ENCODE data around the gene MARS1. TPM values are rescaled to one million over a fixed set of nuclear protein-coding genes. Genes with fewer than 3 reads are reported as not detected.
"Not testable (repeated sequence)": the region's sequence is repeated elsewhere in the genome, so short reads cannot be mapped to it uniquely, and the experiment has no call there.

The MARS1 gene
- total RNA-seq, 2 donors from 2014 or later = 36.9 to 41.0 TPM

- DNase-seq (ENCODE audit: low spot score) = no peak
- TF ChIP-seq CTCF (IDR thresholded peaks at IDR 0.05) = no peak
- H3K27me3 ChIP-seq = no peaks in the 10 kb centered on the region
- H3K9me3 ChIP-seq = no peaks in the 10 kb centered on the region
- no peak overlapping the region for H3K4me3 ChIP-seq
- H3K27ac ChIP-seq = no peak overlapping the region
- H3K4me1 ChIP-seq = no peaks in the 10 kb centered on the region
- peaks cover 51% of the 10 kb centered on the region for H3K36me3 ChIP-seq
Observed at GRCh38 chr12:57496822-57497221, 9.0 kb downstream of the MARS1 start.

DNA sequence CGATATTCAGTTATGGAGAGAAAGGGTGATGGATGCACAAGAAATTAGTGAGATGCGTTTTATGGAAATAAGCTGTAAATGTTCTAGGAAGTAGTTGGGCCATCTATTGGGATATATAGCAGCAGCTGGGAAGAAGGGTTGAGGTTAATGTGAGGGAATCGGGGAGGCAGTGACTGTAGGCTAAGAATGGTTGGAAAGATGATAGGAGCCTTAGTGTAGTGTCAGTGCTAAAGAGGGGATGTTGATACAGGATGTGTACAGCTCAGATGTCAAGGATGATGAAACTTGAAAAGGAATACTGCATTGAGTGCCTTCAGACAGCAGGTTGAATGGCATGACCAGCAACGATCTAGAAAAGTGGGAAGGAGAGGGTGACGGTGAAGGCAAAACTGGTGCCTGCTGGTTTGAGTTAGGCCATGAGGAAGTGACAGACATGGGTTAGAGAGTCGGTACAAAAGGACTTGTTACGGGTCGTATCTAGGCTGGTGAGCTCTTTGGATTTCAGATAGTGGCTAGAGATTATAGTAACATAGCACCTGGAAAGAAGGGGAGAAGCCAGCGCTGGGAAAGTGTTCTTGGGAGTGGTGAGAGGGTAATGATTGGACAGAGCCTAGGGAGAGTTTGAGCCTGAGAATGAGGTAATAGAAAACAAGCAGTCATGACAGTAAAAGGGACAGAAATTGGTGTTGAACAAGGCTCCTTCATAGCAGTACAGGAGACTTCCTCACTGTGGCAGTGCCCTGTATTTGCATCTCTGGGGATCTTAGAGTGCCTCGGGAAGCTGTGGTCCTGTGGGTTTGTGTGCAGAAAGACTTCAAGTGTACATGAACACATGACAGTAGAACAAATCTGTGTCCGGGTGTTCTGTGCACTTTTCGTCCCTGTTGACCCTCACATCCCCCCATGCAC, 9.6 kb downstream of the MARS1 start:
- TF ChIP-seq CTCF (IDR thresholded peaks at IDR 0.05) = no peak
- no peaks in the 10 kb centered on the region for H3K27me3 ChIP-seq
- H3K27ac ChIP-seq = no peak overlapping the region
- H3K4me3 ChIP-seq = no peak overlapping the region
- no peaks in the 10 kb centered on the region for H3K4me1 ChIP-seq
- no peaks in the 10 kb centered on the region for H3K9me3 ChIP-seq
- peaks cover 54% of the 10 kb centered on the region for H3K36me3 ChIP-seq
- DNase-seq (ENCODE audit: low spot score) = no peak

GRCh38 chr12:57498132-57498502, 10.2 kb downstream of the MARS1 start:
- no peaks in the 10 kb centered on the region for H3K9me3 ChIP-seq
- no peaks in the 10 kb centered on the region for H3K27me3 ChIP-seq
- H3K36me3 ChIP-seq = peaks cover 54% of the 10 kb centered on the region
- H3K4me1 ChIP-seq = no peaks in the 10 kb centered on the region
- no peak for DNase-seq (ENCODE audit: low spot score)
- no peak for TF ChIP-seq CTCF (IDR thresholded peaks at IDR 0.05)
- H3K4me3 ChIP-seq = no peak overlapping the region
- no peak overlapping the region for H3K27ac ChIP-seq

GRCh38 chr12:57498571-57498970, 10.7 kb downstream of the MARS1 start:
- no peak for TF ChIP-seq CTCF (IDR thresholded peaks at IDR 0.05)
- Histone ChIP-seq H3K27ac (no peak overlapping the region), H3K4me1 (no peaks in the 10 kb centered on the region), H3K36me3 (peaks cover 54% of the 10 kb centered on the region), H3K9me3 (no peaks in the 10 kb centered on the region), H3K27me3 (no peaks in the 10 kb centered on the region), H3K4me3 (no peak overlapping the region)
- no peak for DNase-seq (ENCODE audit: low spot score)

DNA sequence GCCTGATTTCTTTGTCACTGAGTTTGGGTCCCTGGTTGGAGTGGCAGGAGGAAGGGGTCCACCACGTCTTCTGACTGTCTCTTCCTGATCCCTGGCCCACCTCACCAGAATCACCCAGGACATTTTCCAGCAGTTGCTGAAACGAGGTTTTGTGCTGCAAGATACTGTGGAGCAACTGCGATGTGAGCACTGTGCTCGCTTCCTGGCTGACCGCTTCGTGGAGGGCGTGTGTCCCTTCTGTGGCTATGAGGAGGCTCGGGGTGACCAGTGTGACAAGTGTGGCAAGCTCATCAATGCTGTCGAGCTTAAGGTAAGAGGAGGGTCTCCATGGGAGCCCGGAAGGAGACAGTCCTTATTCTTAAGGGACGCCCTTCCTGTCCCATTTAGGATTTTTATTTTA, 12.3 kb downstream of the MARS1 start:
- no peak for DNase-seq (ENCODE audit: low spot score)
- H3K27ac ChIP-seq = no peak overlapping the region
- H3K9me3 ChIP-seq = no peaks in the 10 kb centered on the region
- no peaks in the 10 kb centered on the region for H3K4me1 ChIP-seq
- H3K27me3 ChIP-seq = no peaks in the 10 kb centered on the region
- no peak overlapping the region for H3K4me3 ChIP-seq
- H3K36me3 ChIP-seq = peaks cover 66% of the 10 kb centered on the region
- TF ChIP-seq CTCF (IDR thresholded peaks at IDR 0.05) = no peak

GRCh38 chr12:57502311-57502969, 14.6 kb downstream of the MARS1 start:
- not testable (repeated sequence) for H3K27me3 ChIP-seq; H3K9me3 ChIP-seq; H3K27ac ChIP-seq; H3K4me1 ChIP-seq; DNase-seq (ENCODE audit: low spot score); H3K4me3 ChIP-seq
- H3K36me3 ChIP-seq = peaks cover 74% of the 10 kb centered on the region

GRCh38 chr12:57506541-57506940, 18.7 kb downstream of the MARS1 start:
- H3K36me3 ChIP-seq = peaks cover 49% of the 10 kb centered on the region
- H3K27ac ChIP-seq; H3K4me1 ChIP-seq; H3K9me3 ChIP-seq; H3K4me3 ChIP-seq; H3K27me3 ChIP-seq; DNase-seq (ENCODE audit: low spot score): not testable (repeated sequence)

GRCh38 chr12:57507796-57508195, 19.9 kb downstream of the MARS1 start:
- peaks cover 54% of the 10 kb centered on the region for H3K36me3 ChIP-seq
- H3K9me3 ChIP-seq = not testable (repeated sequence)

More at GRCh38 chr12:57507796-57508195, 19.9 kb downstream of the MARS1 start:
- not testable (repeated sequence) for DNase-seq (ENCODE audit: low spot score); H3K27ac ChIP-seq; H3K4me3 ChIP-seq; H3K27me3 ChIP-seq; H3K4me1 ChIP-seq

All from right atrium auricular region (tissue), 2 donors.